Erythroblast (primary cell): ENCODE measurements around the gene ETF1.

Experiments used
- GATA1 ChIP-seq: IDR thresholded peaks from 2 replicates; pipeline ENCODE4 v1.6.1; 2011; ENCODE audit warnings: low read depth, mild to moderate bottlenecking, control low read depth, low read length, moderate library complexity
- POLR2A ChIP-seq: IDR thresholded peaks from 2 replicates; pipeline ENCODE4 v1.6.1; 2011; ENCODE audit warnings: mild to moderate bottlenecking, low read length

DNA sequence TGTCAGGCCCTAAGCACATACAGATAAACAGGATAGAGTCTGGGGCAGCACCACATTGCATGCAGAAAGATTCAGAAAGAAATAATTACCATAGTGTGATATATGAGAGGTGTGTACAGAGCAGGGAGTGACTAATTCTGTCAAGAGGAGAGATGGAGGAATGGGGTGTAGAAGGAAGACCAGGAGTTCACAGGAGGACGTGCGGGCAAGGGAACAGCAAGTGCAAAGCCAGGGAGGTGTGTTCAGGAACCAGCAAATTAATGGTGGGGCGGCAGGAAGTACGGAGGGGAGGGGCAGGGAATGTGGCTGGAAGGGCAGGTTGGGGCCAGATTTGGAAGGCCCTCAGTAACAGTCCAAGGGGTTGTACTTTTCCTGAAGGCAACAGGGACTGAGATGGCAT is 60.4 kb downstream of the ETF1 start:
- TF ChIP-seq POLR2A (no peak), GATA1 (no peak)
